NCI-H2171 treated with DMSO at 0.1 percent for 48 hours (cell line): ENCODE data around the gene TRMT2A.

Experiments
- DNase-seq: peaks from one replicate; lab custom pipeline; 2025; lab: John Stamatoyannopoulos, UW

The TRMT2A gene

GRCh38 chr22:20149257-20150250 is 32.5 kb upstream of the TRMT2A start:
- peak; percentile 29 for DNase-seq

GRCh38 chr22:20148414-20148813 is 31.4 kb upstream of the TRMT2A start:
- no peak for DNase-seq

- DNase-seq = no peak
Measured at GRCh38 chr22:20147237-20147988, 30.4 kb upstream of the TRMT2A start.

- DNase-seq = no peak
Measured at GRCh38 chr22:20146777-20147176, 29.8 kb upstream of the TRMT2A start.

- no peak for DNase-seq
Measured at GRCh38 chr22:20145832-20146223, 28.8 kb upstream of the TRMT2A start.

GRCh38 chr22:20145206-20145831 is 28.3 kb upstream of the TRMT2A start:
- no peak for DNase-seq

GRCh38 chr22:20143883-20144665 is 27.0 kb upstream of the TRMT2A start:
- DNase-seq = no peak

GRCh38 chr22:20142711-20143621 is 25.9 kb upstream of the TRMT2A start:
- no peak for DNase-seq

GRCh38 chr22:20141186-20142077 is 24.4 kb upstream of the TRMT2A start:
- DNase-seq = no peak

GRCh38 chr22:20140521-20140964 is 23.5 kb upstream of the TRMT2A start:
- DNase-seq = no peak

GRCh38 chr22:20140107-20140445 is 23.1 kb upstream of the TRMT2A start:
- DNase-seq = no peak

- no peak for DNase-seq
Measured at GRCh38 chr22:20139391-20140106, 22.5 kb upstream of the TRMT2A start.

- no peak for DNase-seq
Measured at GRCh38 chr22:20138868-20139267, 21.8 kb upstream of the TRMT2A start.

GRCh38 chr22:20138417-20138738 is 21.4 kb upstream of the TRMT2A start:
- no peak for DNase-seq

- no peak for DNase-seq
Measured at GRCh38 chr22:20137671-20138416, 20.8 kb upstream of the TRMT2A start.

GRCh38 chr22:20137113-20137512 is 20.1 kb upstream of the TRMT2A start:
- no peak for DNase-seq

- no peak for DNase-seq
Measured at GRCh38 chr22:20136603-20136873, 19.5 kb upstream of the TRMT2A start.

GRCh38 chr22:20135806-20136602 is 19.0 kb upstream of the TRMT2A start:
- no peak for DNase-seq
